Measurements from ENCODE around the gene PLG.

DNA sequence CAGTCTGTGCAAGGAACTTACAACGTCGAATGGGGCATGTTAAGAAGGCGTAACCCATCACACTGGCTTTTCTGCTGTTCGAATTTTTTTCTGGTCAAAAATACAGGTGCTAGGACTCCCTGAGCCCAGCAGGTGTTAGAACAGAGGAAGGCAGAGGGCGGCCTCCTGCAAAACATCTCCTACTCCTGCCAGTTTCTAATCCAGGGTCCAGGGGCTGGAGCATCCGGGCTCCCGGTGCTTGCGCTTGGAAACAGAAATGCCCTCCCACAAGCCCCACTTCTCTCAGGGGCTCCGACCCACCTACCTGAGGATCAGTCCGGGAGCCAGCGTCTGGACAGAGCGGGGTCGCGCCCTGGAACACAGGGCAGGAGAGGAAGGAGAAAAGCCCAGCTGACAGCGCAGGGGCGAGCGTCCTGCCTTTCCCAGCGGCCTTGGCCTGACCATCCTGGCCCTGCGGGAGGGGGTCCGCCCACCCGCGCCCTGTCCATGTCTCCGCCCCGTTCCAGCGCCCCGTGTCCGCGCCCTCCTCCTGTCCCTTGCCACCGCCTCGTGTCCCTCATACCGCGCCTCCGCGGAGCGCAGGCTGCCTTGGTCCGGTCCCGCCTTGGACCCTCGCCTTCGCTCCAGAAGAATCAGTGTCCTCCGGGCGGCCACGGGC is 23.2 kb upstream of the PLG start:
- TF ChIP-seq, protein P1, sequence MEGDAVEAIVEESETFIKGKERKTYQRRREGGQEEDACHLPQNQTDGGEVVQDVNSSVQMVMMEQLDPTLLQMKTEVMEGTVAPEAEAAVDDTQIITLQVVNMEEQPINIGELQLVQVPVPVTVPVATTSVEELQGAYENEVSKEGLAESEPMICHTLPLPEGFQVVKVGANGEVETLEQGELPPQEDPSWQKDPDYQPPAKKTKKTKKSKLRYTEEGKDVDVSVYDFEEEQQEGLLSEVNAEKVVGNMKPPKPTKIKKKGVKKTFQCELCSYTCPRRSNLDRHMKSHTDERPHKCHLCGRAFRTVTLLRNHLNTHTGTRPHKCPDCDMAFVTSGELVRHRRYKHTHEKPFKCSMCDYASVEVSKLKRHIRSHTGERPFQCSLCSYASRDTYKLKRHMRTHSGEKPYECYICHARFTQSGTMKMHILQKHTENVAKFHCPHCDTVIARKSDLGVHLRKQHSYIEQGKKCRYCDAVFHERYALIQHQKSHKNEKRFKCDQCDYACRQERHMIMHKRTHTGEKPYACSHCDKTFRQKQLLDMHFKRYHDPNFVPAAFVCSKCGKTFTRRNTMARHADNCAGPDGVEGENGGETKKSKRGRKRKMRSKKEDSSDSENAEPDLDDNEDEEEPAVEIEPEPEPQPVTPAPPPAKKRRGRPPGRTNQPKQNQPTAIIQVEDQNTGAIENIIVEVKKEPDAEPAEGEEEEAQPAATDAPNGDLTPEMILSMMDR (conservative IDR thresholded peaks at IDR 0.05 in 1 of 2, IDR thresholded peaks at IDR 0.05 in 1 of 2; ENCODE audit: low read depth in 1 of 2, low read length in 2 of 2) = no peak
- TF ChIP-seq EZH2 (IDR thresholded peaks at IDR 0.05; ENCODE audit: low read length, missing control alignments) = no peak

Data from fibroblast of lung (primary cell).